ENCODE measurements around the gene SRC.

Gene SRC

DNA sequence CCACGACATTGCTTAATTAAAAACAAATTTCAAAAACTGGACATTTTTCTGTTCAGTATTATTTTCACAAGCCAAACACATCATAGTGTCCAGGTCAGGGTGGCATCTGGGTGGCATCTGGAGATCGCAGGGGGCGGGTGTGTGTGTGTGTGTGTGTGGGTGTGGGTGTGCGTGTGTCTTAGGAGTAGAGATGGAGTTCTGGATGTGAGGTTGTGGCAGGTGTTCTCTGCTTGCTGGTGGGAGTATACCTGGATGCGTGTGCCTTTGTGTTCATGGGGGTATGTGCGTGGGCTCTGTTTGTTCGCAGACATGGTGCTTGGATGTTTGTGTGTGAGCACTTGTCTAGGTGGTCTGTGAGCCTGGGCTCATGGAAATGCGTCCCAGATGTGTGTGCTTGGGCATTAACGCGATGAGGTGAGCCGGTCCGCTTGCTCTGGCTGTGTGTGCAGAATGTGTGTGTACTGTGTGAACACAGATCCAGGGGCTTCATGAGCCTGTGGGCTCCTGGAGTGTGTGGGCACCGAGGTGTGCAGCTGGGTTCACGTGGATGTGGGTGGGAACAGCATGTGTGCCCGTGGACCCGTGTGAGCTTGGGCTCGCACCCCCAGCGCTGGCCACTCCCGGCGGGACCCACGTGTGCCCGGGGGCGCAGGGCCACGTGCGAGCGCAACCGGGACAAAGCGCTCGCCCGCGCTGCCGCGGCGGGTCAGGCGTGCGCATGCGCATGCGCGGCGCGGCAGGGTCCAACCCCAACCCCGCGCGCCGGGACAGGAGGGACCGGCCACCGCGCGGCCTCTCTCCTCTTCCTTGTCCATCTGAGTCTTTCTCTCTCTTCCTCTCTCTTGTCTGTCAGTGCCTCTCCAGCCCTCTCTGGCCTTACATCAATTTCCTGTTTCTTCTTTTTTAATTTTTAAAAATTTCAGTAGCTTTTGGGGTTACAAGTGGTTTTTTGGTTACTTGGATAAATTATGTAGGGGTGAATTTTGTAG is 60.4 kb downstream of the SRC start (continued):
- TF ChIP-seq BACH2 (CRISPR knock-in tag; IDR thresholded peaks at IDR 0.05; ENCODE audit: borderline replicate concordance): no peak
- TF ChIP-seq ZFP3 (CRISPR knock-in tag; IDR thresholded peaks at IDR 0.05): no peak
- TF ChIP-seq PPARA (CRISPR knock-in tag; IDR thresholded peaks at IDR 0.05; ENCODE audit: borderline replicate concordance): no peak
- TF ChIP-seq, protein P1, sequence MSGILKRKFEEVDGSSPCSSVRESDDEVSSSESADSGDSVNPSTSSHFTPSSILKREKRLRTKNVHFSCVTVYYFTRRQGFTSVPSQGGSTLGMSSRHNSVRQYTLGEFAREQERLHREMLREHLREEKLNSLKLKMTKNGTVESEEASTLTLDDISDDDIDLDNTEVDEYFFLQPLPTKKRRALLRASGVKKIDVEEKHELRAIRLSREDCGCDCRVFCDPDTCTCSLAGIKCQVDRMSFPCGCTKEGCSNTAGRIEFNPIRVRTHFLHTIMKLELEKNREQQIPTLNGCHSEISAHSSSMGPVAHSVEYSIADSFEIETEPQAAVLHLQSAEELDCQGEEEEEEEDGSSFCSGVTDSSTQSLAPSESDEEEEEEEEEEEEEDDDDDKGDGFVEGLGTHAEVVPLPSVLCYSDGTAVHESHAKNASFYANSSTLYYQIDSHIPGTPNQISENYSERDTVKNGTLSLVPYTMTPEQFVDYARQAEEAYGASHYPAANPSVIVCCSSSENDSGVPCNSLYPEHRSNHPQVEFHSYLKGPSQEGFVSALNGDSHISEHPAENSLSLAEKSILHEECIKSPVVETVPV (CRISPR knock-in tag; IDR thresholded peaks at IDR 0.05): no peak
- TF ChIP-seq TOX (CRISPR knock-in tag; IDR thresholded peaks at IDR 0.05; ENCODE audit: borderline replicate concordance): no peak
- TF ChIP-seq ZFP30 (CRISPR knock-in tag; IDR thresholded peaks at IDR 0.05): no peak
- TF ChIP-seq CREB5 (CRISPR knock-in tag; IDR thresholded peaks at IDR 0.05; ENCODE audit: low read depth): no peak

DNA sequence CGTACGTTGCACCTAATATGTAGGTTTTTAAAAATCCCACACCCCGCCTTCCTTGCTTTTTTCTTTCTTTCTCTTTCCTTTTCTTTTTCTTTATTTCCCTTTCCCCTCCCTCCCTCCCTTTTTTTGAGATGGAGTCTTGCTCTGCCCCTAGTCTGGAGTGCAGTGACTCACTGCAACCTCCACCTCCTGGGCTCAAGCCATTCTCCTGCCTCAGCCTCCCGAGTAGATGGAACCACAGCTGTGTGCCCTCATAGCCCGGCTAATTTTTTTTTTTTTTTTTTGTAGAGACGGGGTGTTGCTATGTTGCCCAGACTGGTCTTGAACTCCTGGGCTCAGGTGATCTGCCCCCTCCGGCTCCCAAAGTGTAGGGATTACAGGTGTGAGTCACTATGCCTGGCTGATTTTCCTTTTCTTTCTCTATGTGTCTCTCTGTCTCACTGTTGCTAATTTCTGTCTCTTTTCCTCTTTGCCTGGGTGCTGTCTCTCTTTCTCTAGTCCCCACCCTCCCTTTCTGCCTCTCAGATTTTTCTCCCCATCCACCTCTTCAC is 61.2 kb downstream of the SRC start:
- TF ChIP-seq ESRRG (CRISPR knock-in tag; IDR thresholded peaks at IDR 0.05) (no peak), ZFP30 (CRISPR knock-in tag; IDR thresholded peaks at IDR 0.05) (no peak), TCF4 (CRISPR knock-in tag; IDR thresholded peaks at IDR 0.05; ENCODE audit: borderline replicate concordance) (no peak), ZNF565 (CRISPR knock-in tag; conservative IDR thresholded peaks at IDR 0.05; ENCODE audit: low read depth) (no peak), ZNF70 (CRISPR knock-in tag; IDR thresholded peaks at IDR 0.05) (no peak), OSR1 (CRISPR knock-in tag; IDR thresholded peaks at IDR 0.05) (no peak), SNAI2 (CRISPR knock-in tag; IDR thresholded peaks at IDR 0.05) (no peak), ARNTL (CRISPR knock-in tag; IDR thresholded peaks at IDR 0.05; ENCODE audit: borderline replicate concordance, low read depth) (no peak), CREB5 (CRISPR knock-in tag; IDR thresholded peaks at IDR 0.05; ENCODE audit: low read depth) (no peak)
- TF ChIP-seq, protein P2, sequence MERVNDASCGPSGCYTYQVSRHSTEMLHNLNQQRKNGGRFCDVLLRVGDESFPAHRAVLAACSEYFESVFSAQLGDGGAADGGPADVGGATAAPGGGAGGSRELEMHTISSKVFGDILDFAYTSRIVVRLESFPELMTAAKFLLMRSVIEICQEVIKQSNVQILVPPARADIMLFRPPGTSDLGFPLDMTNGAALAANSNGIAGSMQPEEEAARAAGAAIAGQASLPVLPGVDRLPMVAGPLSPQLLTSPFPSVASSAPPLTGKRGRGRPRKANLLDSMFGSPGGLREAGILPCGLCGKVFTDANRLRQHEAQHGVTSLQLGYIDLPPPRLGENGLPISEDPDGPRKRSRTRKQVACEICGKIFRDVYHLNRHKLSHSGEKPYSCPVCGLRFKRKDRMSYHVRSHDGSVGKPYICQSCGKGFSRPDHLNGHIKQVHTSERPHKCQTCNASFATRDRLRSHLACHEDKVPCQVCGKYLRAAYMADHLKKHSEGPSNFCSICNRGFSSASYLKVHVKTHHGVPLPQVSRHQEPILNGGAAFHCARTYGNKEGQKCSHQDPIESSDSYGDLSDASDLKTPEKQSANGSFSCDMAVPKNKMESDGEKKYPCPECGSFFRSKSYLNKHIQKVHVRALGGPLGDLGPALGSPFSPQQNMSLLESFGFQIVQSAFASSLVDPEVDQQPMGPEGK (CRISPR knock-in tag; IDR thresholded peaks at IDR 0.05; ENCODE audit: borderline replicate concordance): no peak
- TF ChIP-seq, protein P1 (CRISPR knock-in tag; IDR thresholded peaks at IDR 0.05): no peak
- peak; percentile 16; the same call in 2 of the 3 replicates for ATAC-seq

- TF ChIP-seq OSR1 (CRISPR knock-in tag; IDR thresholded peaks at IDR 0.05) (no peak), ZFP3 (CRISPR knock-in tag; IDR thresholded peaks at IDR 0.05) (peak; percentile 98)
- no peak for ATAC-seq
These were observed 61.6 kb downstream of the SRC start for GRCh38 chr20:37407573-37408002.

DNA sequence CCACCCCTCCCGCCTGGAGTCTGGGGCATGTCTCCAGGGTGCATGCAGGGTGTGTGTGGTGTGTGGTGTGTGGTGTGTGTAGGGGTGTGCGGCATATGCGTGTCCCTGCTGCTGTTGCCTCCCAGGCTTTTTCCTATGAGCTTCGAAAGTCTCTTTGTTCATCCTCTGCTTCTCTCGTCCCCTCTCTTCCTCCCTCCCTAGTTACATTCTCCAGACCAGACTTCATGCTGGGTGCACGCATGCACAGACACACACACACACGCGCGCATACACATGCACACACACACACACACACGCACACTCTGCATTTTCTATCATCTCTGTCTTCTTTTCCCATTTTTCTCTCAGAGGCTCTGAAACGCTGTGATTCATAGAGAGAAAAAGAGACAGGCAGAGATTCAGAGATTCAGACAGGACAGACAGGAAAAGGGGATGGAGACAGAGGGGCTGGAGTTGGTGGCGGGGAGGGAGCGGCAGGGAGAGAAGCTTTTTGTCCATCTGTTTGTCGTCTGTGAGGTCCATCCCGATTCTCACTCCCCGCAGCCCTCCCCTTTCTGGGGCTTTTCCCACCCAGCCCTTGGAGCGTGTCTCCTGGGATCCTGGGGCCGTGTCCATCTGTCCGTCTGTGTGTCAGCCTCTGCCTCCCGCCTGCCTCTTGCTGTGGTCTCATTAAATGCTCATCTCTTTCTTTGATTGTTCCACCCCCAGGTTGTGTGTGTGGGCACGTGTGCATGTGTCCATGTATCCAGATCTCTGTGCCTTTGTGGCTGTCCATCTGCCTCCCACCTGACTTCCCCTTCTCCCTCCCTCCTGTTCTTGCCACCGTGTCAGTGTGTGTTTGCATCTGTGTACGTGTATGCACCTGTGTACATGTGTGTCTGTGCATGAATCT is 62.6 kb downstream of the SRC start:
- no peak for TF ChIP-seq ZC3H10 (CRISPR knock-in tag; IDR thresholded peaks at IDR 0.05)
- TF ChIP-seq ESRRG (CRISPR knock-in tag; IDR thresholded peaks at IDR 0.05): no peak
- no peak; the same call in 2 of the 3 replicates for ATAC-seq
